GM10248 (cell line): ENCODE results near the gene PFN3.
A peak's percentile ranks its signal among the peaks of the same experiment; 100 is the strongest.

Experiments
- CTCF ChIA-PET: fragments of 300-600 bp; sonication (Branson Sonifier 250); formaldehyde crosslinking; extraction: SDS; loops from one replicate; lab custom pipeline; 2021; ENCODE audit warnings: antibody characterized with exemption; lab: Yijun Ruan, JAX
- POLR2A ChIA-PET: fragments of 350-650 bp; sonication (Branson Sonifier 250); formaldehyde crosslinking; extraction: SDS; loops from one replicate; lab custom pipeline; 2020; ENCODE audit warnings: antibody characterized with exemption; lab: Yijun Ruan, JAX
- DNase-seq: peaks from one replicate; pipeline ENCODE4 v3.0.0; 2012; ENCODE audit errors: extremely low spot score
- CTCF ChIP-seq: IDR thresholded peaks from 2 replicates; pipeline ENCODE4 v1.5.1; 2012; ENCODE audit warnings: mild to moderate bottlenecking, low read depth; ENCODE audit errors: extremely low read depth, missing control alignments, control extremely low read depth

PFN3 gene

DNA sequence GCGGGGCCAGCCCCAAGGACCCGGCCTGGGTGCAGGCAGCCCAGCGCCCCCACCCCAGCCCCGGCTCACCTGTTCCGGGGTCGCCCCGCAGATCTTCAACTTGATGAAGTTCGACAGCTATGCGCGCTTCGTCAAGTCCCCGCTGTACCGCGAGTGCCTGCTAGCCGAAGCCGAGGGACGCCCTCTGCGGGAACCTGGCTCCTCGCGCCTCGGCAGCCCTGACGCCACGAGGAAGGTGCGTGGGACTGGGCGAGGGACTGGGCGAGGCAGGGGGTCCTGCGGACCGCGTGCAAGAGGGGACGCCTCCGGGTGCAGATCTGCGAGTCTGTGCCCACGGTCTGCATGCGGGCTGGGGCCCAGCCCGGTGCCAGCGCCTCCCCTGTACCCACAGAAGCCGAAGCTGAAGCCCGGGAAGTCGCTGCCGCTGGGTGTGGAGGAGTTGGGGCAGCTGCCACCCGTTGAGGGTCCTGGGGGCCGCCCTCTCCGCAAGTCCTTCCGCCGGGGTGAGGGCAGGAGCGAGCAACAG lies 33.1 kb downstream of the PFN3 start:
- CTCF ChIA-PET = interaction anchor here (0.8 to 35.5 kb wide), 5 partner anchors 2 to 87 kb away, joined by 3 to 734 read pairs (median 15); partner anchors contain the start of genes LMAN2, RGS14 and SLC34A1
- no peak for TF ChIP-seq CTCF
- POLR2A ChIA-PET = no interaction called here
- no peak for DNase-seq

DNA sequence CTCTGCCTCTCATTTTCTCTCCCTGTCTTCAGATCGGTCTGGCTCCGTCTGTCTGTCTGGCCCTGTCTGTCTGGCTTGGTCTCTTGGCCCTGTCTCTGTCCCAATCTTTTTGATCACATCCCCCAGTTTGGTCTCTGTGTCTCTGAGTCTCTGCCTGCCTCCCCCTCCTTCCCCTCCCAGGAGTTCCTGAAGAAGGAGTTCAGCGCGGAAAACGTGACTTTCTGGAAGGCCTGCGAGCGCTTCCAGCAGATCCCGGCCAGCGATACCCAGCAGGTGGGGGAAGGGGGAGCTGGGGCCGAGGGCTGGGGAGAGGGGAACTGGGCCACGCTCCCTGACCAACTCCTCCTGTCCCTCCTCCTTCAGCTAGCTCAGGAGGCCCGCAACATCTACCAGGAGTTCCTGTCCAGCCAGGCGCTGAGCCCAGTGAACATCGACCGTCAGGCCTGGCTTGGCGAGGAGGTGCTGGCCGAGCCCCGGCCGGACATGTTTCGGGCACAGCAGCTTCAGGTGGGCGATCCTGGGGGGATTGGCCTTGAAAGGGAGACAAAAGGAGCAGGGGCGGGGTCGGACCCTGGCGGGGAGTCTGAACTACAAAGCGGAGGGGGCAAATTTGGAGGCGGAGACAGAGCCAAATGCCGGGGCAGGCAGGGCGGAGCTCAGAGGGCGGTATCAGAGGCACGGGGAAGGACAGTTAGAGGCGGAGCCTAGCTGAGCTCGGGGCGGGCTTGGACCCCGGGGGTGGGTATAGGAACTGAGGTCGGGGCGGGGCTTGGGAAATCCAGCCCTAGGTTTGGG lies 33.7 kb downstream of the PFN3 start:
- no peak for DNase-seq
- ChIA-PET CTCF (interaction anchor here (0.8 to 35.5 kb wide), 7 partner anchors 1 to 88 kb away, joined by 3 to 734 read pairs (median 5); partner anchors contain the start of genes LMAN2, RGS14 and SLC34A1), POLR2A (interaction anchor here (0.6 kb wide), 1 partner anchor 8 kb away, joined by 4 read pairs; no protein-coding TSS in a partner anchor)
- TF ChIP-seq CTCF = no peak

DNA sequence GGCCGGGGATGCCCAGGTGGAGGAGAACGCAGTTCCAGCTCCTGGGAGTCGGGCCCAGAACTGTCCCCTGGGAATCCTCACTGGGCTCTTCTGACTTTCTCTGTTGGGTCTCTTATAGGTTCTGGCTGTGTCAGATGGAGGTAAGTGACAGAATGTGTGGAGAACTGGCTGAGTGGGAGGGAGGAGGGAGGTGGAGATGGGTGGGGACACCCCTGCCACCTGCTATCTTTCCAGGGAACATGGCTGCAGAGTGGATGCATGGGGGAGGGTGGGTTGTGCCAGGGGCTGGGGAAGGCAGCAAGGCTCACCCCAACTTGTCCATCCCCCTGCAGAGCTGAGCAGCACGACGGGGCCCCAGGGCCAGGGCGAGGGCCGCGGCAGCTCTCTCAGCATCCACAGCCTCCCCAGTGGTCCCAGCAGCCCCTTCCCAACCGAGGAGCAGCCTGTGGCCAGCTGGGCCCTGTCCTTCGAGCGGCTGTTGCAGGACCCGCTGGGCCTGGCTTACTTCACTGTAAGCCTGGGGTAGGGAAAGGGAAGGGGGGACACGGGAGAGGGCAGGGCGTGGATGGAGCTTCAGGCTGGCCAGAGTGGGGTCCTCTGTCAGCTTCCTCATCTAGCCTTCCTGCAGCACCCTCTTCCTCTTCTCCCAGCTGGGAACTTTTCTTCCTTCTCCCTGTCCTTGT lies 34.5 kb downstream of the PFN3 start:
- POLR2A ChIA-PET = interaction anchor here (0.6 kb wide), 1 partner anchor 9 kb away, joined by 4 read pairs; no protein-coding TSS in a partner anchor
- TF ChIP-seq CTCF = no peak
- CTCF ChIA-PET = interaction anchor here (1.1 to 35.5 kb wide), 6 partner anchors 0 to 91 kb away, joined by 3 to 734 read pairs (median 8); partner anchors contain the start of genes LMAN2, RGS14 and SLC34A1
- DNase-seq = no peak

DNA sequence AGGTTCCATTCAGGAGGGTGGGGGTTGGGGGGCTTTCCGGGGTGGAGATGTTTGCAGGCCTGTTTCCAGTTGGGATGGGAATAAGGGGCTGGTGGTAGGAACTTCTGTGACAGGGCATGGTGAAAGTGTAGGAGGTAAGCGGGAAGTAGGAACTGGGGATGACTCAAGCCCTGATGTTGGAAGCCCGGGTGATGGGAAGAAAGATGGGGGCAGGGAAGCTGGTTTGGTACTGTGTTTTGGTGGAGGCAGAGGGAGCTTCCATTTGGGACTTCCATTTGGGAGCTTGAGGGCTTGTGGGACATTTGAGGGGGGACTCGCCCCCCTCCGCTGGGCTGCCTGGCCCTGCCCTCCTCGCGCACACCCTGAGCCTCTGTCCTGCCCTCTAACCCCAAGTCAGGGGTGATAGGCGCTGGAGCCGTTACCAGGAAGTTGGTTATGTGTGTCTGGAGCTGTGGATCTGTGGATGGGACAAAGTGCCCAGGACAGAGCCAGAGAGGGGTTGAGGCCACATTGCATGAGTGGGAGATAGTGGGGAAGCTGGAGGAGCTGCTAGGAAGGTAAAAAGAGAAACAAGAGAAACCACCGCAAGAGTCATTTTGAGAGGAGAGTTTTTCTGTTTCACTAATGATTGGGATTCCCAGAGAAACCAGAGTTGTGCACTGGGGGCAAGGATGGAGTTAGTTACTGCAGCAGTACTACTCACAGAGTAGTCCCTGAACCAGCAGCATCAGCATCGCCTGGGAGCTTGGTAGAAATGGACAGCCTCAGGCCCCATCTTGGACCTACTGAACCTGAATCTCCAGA lies 36.1 kb downstream of the PFN3 start:
- peak; percentile 60 for DNase-seq
- CTCF ChIA-PET = interaction anchor here (0.6 to 35.5 kb wide), 10 partner anchors 14 to 93 kb away, joined by 3 to 734 read pairs (median 4); partner anchors contain the start of gene SLC34A1
- POLR2A ChIA-PET = interaction anchor here (1.3 kb wide), 1 partner anchor 14 kb away, joined by 3 read pairs; no protein-coding TSS in a partner anchor
- TF ChIP-seq CTCF = no peak

DNA sequence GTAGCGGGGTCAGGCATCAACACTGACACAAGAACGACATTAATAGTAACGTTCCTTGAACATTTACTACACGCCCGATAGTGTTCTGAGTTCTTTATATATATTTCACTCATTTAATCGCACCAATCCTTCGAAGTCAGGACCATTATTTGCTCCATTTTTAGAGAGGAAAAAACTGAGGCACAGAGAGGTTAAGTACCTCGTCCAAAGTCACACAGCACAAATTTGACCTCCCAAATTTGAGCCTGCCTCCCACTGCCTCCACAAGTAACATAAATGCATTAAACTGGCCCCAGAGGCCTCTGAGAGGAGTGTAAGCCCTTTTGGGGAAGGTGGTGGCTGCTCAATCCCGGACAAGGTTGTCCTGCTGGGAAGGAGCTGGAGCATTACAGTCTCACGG lies 36.9 kb downstream of the PFN3 start:
- no peak for DNase-seq
- TF ChIP-seq CTCF = no peak
- CTCF ChIA-PET = interaction anchor here (1.3 to 35.5 kb wide), 6 partner anchors 13 to 94 kb away, joined by 3 to 734 read pairs (median 9); partner anchors contain the start of gene SLC34A1
- POLR2A ChIA-PET = interaction anchor here (0.6 kb wide), 1 partner anchor 1003 kb away, joined by 3 read pairs; no protein-coding TSS in a partner anchor
